ACHN (cell line): Measurements from ENCODE around the gene CAP2.
"Not testable (repeated sequence)": the region's sequence is repeated elsewhere in the genome, so short reads cannot be mapped to it uniquely, and the experiment has no call there.

Source experiments
- DNase-seq: peaks from one replicate; pipeline ENCODE4 v3.0.0-alpha.2; 2015
- in situ Hi-C: cut with HindIII; loops from 2 replicates; pipeline ENCODE4 v1.10.0; 2017; ENCODE audit warnings: low sequenced_read_pairs, low pct_ligation_motif_present, low pct_unique_long_range_greater_than_20kb

CAP2 gene

DNA sequence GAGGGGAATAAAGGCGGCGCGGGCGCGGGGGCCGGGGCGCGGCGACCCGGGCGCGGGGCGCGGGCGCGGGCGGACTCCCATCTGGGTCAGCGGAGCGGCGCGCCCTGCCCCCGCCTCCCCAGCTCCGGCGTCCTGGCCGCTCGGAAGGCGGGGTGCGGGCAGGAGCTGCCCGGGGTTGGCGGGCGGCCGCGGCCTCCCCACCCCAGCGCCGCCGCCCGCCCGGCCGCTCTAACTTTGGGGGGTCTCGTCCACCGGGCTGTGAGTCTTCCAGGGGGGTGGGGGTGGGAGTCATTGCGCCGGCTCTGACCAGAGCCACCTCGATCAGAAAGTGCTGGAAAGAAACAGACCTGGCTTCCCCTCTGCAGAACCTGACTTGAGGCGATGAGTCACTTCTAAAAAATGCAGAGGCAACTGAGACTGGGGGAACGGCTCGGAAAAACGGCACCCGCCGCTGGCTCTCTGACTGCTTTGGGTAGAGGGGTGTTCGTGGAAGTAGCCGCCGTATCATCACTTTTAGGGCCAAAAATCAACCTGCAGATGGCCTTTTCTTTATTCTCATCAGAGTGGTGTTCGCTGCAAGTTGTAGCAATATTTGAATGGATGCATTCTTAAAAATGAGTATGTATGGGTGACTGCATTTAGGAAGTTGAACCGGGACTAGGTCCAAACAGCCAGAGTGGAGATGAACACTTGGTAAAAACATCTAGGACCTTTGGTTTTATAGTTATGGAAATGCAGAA lies 667 bp downstream of the CAP2 start:
- in situ Hi-C loops, result no loop called here
- peak; percentile 87 for DNase-seq

DNA sequence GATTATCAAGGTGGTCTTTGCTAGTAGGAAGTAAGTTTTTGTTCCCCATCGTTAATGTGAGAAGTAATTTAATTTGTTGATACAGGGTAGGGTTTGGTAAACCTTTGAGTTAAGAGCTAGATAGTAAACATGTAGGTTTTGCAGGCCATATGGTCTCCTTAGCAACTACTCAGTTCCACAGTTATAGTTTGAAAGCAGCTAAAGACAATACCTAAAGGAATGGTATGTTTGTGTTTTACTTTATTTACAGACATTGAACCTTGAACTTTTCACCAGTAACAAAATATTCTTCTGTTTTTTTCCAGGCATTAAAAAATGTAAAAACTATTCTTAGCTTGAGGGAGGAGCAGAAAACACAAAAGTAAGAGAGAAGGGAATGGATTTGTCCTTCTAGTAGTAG lies 1.7 kb downstream of the CAP2 start:
- in situ Hi-C loops, result no loop called here
- no peak for DNase-seq

GRCh38 chr6:17396256-17396655 lies 2.9 kb downstream of the CAP2 start:
- no peak for DNase-seq
- in situ Hi-C loops, result no loop called here

GRCh38 chr6:17397764-17398194 lies 4.4 kb downstream of the CAP2 start:
- in situ Hi-C loops, result no loop called here
- no peak for DNase-seq

- in situ Hi-C loops, DNase-seq: not testable (repeated sequence)
Observed at GRCh38 chr6:17405181-17405943, 12.0 kb downstream of the CAP2 start.

GRCh38 chr6:17405944-17406245 lies 12.5 kb downstream of the CAP2 start:
- no peak for DNase-seq

DNA sequence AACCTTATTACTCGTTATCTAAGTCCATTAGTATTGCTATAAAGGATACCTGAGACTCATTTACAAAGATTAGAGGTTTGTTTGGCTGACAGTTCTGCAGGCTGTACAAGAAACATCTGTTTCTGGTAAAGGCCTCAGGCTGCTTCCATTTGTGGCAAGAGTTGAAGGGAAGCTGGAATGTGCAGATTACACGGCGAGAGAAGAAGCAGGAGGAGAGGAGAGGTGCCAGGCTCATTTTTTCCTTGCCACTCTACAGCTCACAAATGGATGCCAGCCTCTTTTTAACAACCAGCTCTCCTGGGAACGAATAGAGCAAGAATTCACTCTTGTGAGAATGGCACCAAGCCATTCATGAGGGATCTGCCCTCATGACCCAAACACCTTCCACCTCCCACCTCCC lies 14.7 kb downstream of the CAP2 start:
- in situ Hi-C loops, result no loop called here
- DNase-seq, result no peak

More at GRCh38 chr6:17405944-17406245, 12.5 kb downstream of the CAP2 start:
- in situ Hi-C loops, result no loop called here

DNA sequence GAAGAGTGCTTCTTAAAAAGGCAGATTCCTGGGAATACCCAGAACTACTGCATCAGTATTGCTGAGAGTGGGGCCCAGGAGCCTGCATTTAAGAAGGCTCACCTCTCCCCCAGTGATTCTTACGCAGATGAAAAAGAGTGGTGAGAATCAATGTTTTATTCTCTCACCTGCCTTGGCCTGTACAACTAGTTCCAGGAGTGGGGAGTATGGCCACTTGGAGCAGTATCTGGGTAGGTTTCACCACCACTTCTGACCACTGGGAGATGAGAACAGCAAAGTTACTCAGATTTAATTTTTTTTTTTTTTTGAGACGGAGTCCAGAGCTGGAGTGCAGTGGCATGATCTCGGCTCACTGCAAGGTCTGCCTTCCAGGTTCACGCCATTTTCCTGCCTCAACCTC lies 16.9 kb downstream of the CAP2 start:
- in situ Hi-C loops, result no loop called here

GRCh38 chr6:17413313-17413750 lies 19.9 kb downstream of the CAP2 start:
- in situ Hi-C loops, result no loop called here
- DNase-seq, result no peak

More for the DNA sequence above, 16.9 kb downstream of the CAP2 start:
- DNase-seq, result no peak

GRCh38 chr6:17414395-17414794 lies 21.0 kb downstream of the CAP2 start:
- DNase-seq, in situ Hi-C loops: not testable (repeated sequence)

DNA sequence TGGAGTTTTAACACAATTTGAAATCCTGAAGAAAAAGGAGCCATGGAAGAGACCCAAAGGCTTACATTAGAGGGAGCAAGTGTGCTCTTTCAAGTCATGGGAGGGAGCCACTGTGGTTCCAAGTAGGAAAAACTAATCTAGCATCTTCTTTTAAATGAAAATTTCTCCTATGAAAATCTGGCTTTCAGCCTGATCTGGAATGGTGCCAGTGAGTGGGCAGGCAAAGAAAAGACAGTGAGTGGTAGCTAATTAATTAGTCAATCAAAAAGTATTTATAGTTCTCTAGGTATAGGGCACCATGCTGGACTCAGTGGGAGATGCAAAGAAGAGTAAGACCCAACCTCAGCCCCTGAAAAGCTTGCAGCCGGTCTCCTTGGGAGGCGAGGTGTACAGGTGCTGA lies 21.9 kb downstream of the CAP2 start:
- in situ Hi-C loops, result no loop called here
- DNase-seq, result no peak

- no peak for DNase-seq
- in situ Hi-C loops, result no loop called here
Observed at GRCh38 chr6:17416806-17417205, 23.4 kb downstream of the CAP2 start.

DNA sequence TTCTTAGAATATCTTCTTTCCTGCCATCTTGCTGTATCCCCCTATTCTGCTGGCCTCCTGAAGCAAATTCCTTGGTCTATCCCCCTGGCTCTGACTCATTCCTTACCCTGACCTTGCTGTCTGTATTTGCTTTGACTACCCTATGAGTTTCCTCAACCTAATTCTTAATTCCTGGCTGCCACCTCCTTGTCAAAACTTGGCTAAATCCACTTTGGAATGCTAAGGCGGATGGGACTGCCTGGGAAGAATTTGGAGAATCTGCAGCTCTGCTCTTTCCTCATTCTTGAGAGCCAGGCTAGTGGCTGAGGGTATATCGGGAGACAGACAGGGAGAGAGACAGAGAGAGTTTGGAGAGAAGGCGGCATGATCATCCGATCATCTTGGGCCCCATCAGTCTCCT lies 24.4 kb downstream of the CAP2 start:
- in situ Hi-C loops, result no loop called here
- DNase-seq, result peak; percentile 86

- in situ Hi-C loops, result no loop called here
- DNase-seq, result peak; percentile 27
Observed at GRCh38 chr6:17418281-17419188, 25.1 kb downstream of the CAP2 start.

DNA sequence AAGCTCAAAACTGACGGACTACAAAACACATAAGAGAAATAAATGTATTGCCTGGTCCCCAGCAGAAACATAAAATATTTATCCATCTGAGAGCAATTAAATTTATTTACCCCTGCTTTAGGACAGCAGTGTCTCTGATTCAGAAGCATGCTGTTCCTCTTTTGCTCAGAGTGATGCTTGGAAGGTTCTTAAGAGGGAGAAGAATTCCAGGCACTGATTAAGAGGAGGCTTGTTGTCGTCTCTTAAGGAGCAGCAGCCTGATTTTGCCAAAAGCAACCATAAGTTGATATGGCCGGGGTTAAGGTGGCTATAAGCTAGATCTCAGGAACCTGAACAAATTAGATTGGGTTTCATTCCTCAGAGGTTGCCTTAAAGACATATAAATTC lies 25.8 kb downstream of the CAP2 start:
- DNase-seq, result no peak
- in situ Hi-C loops, result no loop called here

GRCh38 chr6:17420368-17420767 lies 27.0 kb downstream of the CAP2 start:
- in situ Hi-C loops, result no loop called here

DNA sequence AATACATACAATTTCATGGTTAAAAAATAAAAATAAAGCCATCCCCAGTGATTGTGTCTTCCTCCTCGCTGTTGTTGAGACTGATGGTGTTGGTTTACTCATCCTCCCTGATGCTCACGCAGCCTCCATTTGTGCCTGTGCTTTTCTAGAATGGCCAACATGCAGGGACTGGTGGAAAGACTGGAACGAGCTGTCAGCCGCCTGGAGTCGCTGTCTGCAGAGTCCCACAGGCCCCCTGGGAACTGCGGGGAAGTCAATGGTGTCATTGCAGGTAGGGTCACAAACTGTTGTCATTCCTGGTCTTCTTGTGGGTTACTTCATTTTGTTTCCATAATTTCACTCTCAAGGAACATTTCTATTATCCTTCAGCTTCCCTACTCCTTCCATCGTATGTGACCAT lies 28.0 kb downstream of the CAP2 start:
- in situ Hi-C loops, result no loop called here
- DNase-seq, result no peak

More at GRCh38 chr6:17420368-17420767, 27.0 kb downstream of the CAP2 start:
- DNase-seq, result no peak

- in situ Hi-C loops, result no loop called here
- DNase-seq, result no peak
Observed at GRCh38 chr6:17423026-17423425, 29.6 kb downstream of the CAP2 start.

- in situ Hi-C loops, result no loop called here
- no peak for DNase-seq
Observed at GRCh38 chr6:17427062-17427461, 33.7 kb downstream of the CAP2 start.
